ENCODE data around the gene JAK1. TPM values are rescaled to one million over a fixed set of nuclear protein-coding genes. Genes with fewer than 3 reads are reported as not detected.

The JAK1 gene
- total RNA-seq, 1 experiment from 2014 or later: 138 TPM

DNA sequence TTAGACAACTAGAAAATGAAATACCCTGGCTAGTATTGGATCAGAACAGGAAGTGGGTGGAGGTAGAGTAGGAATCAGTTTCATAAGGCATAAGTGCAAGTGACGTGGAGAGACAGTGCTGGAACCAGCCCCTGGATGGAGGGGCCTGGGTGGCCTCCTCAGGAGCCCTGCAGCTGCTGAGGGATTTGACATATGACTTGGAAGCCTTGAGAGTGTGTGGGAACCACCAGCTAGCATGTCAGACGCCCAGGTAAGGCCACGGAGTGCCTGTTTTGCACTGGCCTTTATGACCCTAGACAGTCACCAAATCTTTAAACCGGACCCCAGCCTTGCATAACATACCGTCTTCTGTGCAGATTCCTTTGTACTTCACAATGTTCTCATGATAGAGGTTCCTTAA, 127.1 kb downstream of the JAK1 start:
- no peak overlapping the region for H3K4me3 ChIP-seq (ENCODE audit: low read depth in 2 of 2, low read length in 2 of 2)
- H3K27ac ChIP-seq (ENCODE audit: low read length): no peak overlapping the region
- intact Hi-C loops (cut with micrococcal nuclease; ENCODE audit: unreplicated experiment) (no loop called here), in situ Hi-C loops (cut with HindIII; ENCODE audit: low pct_unique_long_range_greater_than_20kb, low sequenced_read_pairs) (no loop called here)
- CTCF ChIA-PET: interaction anchor here (0.6 kb wide), 1 partner anchor 12 kb away, joined by 7 read pairs; no protein-coding TSS in a partner anchor
- ATAC-seq (no peak), DNase-seq (ENCODE audit: low read depth, low spot score) (no peak)
- H3K4me1 ChIP-seq (ENCODE audit: control insufficient read depth, insufficient read depth, low read length): no peaks in the 10 kb centered on the region
- POLR2A ChIA-PET: no interaction called here
- no peaks in the 10 kb centered on the region for H3K9me3 ChIP-seq (ENCODE audit: control insufficient read depth, insufficient read depth, low read depth, low read length)
- TF ChIP-seq TCF7L2 (IDR thresholded peaks at IDR 0.05; ENCODE audit: low read depth, low read length): no peak
- H3K27me3 ChIP-seq (ENCODE audit: control insufficient read depth, insufficient read depth, low read length): no peaks in the 10 kb centered on the region
- peaks cover 21% of the 10 kb centered on the region for H3K36me3 ChIP-seq (ENCODE audit: control insufficient read depth, insufficient read depth, low read length)
- no TSS peak for BruUV-seq (replicated peaks)

DNA sequence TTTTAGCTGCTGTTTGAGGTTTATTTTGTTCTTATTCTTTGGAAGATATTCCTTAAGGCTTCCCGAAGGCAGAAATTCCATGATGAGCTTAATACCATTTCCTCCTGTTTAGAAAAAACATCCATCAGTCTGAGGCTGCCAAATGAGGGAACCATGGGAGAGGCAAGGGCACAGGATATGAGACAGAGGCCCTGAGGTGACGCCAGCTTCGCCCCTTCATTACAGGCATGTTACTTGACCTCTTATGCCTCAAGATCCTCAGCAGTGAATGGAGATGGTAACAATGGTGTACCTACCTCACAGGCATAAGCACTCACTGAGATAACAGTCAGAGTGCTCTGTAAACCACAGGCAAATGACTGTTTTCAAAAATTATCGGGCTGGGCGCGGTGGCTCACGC, 127.9 kb downstream of the JAK1 start:
- POLR2A ChIA-PET: interaction anchor here (0.5 kb wide), 1 partner anchor 382 kb away, joined by 3 read pairs; no protein-coding TSS in a partner anchor
- Histone ChIP-seq H3K27ac (ENCODE audit: low read length) (no peak overlapping the region), H3K36me3 (ENCODE audit: control insufficient read depth, insufficient read depth, low read length) (peaks cover 27% of the 10 kb centered on the region), H3K4me3 (ENCODE audit: low read depth in 2 of 2, low read length in 2 of 2) (no peak overlapping the region), H3K9me3 (ENCODE audit: control insufficient read depth, insufficient read depth, low read depth, low read length) (no peaks in the 10 kb centered on the region), H3K27me3 (ENCODE audit: control insufficient read depth, insufficient read depth, low read length) (no peaks in the 10 kb centered on the region), H3K4me1 (ENCODE audit: control insufficient read depth, insufficient read depth, low read length) (no peaks in the 10 kb centered on the region)
- intact Hi-C loops (cut with micrococcal nuclease; ENCODE audit: unreplicated experiment): no loop called here
- no TSS peak for BruUV-seq (replicated peaks)
- DNase-seq (ENCODE audit: low read depth, low spot score) (no peak), ATAC-seq (no peak)
- CTCF ChIA-PET: no interaction called here
- TF ChIP-seq, protein P1, sequence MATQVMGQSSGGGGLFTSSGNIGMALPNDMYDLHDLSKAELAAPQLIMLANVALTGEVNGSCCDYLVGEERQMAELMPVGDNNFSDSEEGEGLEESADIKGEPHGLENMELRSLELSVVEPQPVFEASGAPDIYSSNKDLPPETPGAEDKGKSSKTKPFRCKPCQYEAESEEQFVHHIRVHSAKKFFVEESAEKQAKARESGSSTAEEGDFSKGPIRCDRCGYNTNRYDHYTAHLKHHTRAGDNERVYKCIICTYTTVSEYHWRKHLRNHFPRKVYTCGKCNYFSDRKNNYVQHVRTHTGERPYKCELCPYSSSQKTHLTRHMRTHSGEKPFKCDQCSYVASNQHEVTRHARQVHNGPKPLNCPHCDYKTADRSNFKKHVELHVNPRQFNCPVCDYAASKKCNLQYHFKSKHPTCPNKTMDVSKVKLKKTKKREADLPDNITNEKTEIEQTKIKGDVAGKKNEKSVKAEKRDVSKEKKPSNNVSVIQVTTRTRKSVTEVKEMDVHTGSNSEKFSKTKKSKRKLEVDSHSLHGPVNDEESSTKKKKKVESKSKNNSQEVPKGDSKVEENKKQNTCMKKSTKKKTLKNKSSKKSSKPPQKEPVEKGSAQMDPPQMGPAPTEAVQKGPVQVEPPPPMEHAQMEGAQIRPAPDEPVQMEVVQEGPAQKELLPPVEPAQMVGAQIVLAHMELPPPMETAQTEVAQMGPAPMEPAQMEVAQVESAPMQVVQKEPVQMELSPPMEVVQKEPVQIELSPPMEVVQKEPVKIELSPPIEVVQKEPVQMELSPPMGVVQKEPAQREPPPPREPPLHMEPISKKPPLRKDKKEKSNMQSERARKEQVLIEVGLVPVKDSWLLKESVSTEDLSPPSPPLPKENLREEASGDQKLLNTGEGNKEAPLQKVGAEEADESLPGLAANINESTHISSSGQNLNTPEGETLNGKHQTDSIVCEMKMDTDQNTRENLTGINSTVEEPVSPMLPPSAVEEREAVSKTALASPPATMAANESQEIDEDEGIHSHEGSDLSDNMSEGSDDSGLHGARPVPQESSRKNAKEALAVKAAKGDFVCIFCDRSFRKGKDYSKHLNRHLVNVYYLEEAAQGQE (IDR thresholded peaks at IDR 0.05; ENCODE audit: insufficient read depth in 1 of 2, low read depth in 2 of 2, low read length in 1 of 2): no peak
- no peak for TF ChIP-seq TCF7L2 (IDR thresholded peaks at IDR 0.05; ENCODE audit: low read depth, low read length)
- no peak for TF ChIP-seq SIN3A (IDR thresholded peaks at IDR 0.05; ENCODE audit: borderline replicate concordance, insufficient read depth, low read depth, low read length)
- TF ChIP-seq POLR2AphosphoS5 (IDR thresholded peaks at IDR 0.05; ENCODE audit: low read depth, low read length): no peak
- TF ChIP-seq, protein P2, sequence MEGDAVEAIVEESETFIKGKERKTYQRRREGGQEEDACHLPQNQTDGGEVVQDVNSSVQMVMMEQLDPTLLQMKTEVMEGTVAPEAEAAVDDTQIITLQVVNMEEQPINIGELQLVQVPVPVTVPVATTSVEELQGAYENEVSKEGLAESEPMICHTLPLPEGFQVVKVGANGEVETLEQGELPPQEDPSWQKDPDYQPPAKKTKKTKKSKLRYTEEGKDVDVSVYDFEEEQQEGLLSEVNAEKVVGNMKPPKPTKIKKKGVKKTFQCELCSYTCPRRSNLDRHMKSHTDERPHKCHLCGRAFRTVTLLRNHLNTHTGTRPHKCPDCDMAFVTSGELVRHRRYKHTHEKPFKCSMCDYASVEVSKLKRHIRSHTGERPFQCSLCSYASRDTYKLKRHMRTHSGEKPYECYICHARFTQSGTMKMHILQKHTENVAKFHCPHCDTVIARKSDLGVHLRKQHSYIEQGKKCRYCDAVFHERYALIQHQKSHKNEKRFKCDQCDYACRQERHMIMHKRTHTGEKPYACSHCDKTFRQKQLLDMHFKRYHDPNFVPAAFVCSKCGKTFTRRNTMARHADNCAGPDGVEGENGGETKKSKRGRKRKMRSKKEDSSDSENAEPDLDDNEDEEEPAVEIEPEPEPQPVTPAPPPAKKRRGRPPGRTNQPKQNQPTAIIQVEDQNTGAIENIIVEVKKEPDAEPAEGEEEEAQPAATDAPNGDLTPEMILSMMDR (IDR thresholded peaks at IDR 0.05): no peak
- in situ Hi-C loops (cut with HindIII; ENCODE audit: low pct_unique_long_range_greater_than_20kb, low sequenced_read_pairs): no loop called here

DNA sequence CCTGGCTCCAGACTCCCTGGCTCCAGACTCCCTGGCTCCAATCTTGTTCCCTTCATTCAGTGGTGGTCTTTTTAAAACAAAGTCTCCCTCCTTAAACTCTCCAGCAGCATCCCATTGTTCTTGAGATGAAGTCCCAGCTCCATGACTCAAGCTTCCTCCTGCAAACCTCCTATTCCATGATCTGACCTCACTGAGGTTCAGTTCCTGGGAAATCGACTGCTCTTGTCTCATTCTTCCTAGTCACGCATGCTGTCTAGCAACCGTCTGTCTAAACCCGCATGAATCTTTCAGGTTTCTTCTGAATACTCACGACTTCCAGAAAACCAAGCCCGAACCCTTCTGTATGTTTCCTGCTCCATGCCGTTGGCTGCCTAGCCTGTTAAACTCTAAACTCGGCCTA, 129.5 kb downstream of the JAK1 start:
- Histone ChIP-seq H3K36me3 (ENCODE audit: control insufficient read depth, insufficient read depth, low read length) (peaks cover 41% of the 10 kb centered on the region), H3K27me3 (ENCODE audit: control insufficient read depth, insufficient read depth, low read length) (no peaks in the 10 kb centered on the region), H3K27ac (ENCODE audit: low read length) (no peak overlapping the region), H3K4me3 (ENCODE audit: low read depth in 2 of 2, low read length in 2 of 2) (no peak overlapping the region), H3K4me1 (ENCODE audit: control insufficient read depth, insufficient read depth, low read length) (no peaks in the 10 kb centered on the region), H3K9me3 (ENCODE audit: control insufficient read depth, insufficient read depth, low read depth, low read length) (no peaks in the 10 kb centered on the region)
- ChIA-PET POLR2A (no interaction called here), CTCF (no interaction called here)
- BruUV-seq (replicated peaks): no TSS peak
- in situ Hi-C loops (cut with HindIII; ENCODE audit: low pct_unique_long_range_greater_than_20kb, low sequenced_read_pairs) (no loop called here), intact Hi-C loops (cut with micrococcal nuclease; ENCODE audit: unreplicated experiment) (no loop called here)
- ATAC-seq: no peak
- no peak for DNase-seq (ENCODE audit: low read depth, low spot score)
- TF ChIP-seq POLR2AphosphoS5 (IDR thresholded peaks at IDR 0.05; ENCODE audit: low read depth, low read length) (no peak), SIN3A (IDR thresholded peaks at IDR 0.05; ENCODE audit: borderline replicate concordance, insufficient read depth, low read depth, low read length) (no peak), TCF7L2 (IDR thresholded peaks at IDR 0.05; ENCODE audit: low read depth, low read length) (no peak)
- TF ChIP-seq, protein P2 (IDR thresholded peaks at IDR 0.05): no peak
- TF ChIP-seq, protein P1 (IDR thresholded peaks at IDR 0.05; ENCODE audit: insufficient read depth in 1 of 2, low read depth in 2 of 2, low read length in 1 of 2): no peak

Data from Panc1 (cell line).